Endodermal cell (in vitro differentiated cells): ENCODE results near the gene GRPEL2. TPM values are rescaled to one million over a fixed set of nuclear protein-coding genes. Genes with fewer than 3 reads are reported as not detected.

Source experiments
- DNase-seq: peaks from one replicate; pipeline ENCODE4 v3.0.0-alpha.2; 2017
- H3K27ac ChIP-seq: 2 replicates; pipeline ENCODE4 v1.5.1; 2013; ENCODE audit warnings: mild to moderate bottlenecking, low read depth, low read length, moderate library complexity
- H3K27me3 ChIP-seq: 2 replicates; pipeline ENCODE4 v1.6.1; 2013; ENCODE audit warnings: mild to moderate bottlenecking, low read length, moderate library complexity; ENCODE audit not compliant: insufficient read depth, control insufficient read depth, poor library complexity, severe bottlenecking
- H3K36me3 ChIP-seq: 2 replicates; pipeline ENCODE4 v1.7.0; 2013; ENCODE audit warnings: mild to moderate bottlenecking, low read length, moderate library complexity; ENCODE audit not compliant: control insufficient read depth, insufficient read depth
- H3K4me1 ChIP-seq: one replicate; pipeline ENCODE4 v1.7.0; 2013; ENCODE audit warnings: low read length; ENCODE audit not compliant: control insufficient read depth, insufficient read depth
- H3K4me3 ChIP-seq: 2 replicates; pipeline ENCODE4 v1.5.1; 2013; ENCODE audit warnings: mild to moderate bottlenecking, low read length, moderate library complexity
- H3K9ac ChIP-seq: 2 replicates; pipeline ENCODE4 v1.6.1; 2013; ENCODE audit warnings: mild to moderate bottlenecking, low read length, moderate library complexity; ENCODE audit not compliant: poor library complexity, severe bottlenecking; ENCODE audit errors: extremely low read depth
- H3K9me3 ChIP-seq: 2 replicates; pipeline ENCODE4 v1.6.1; 2013; ENCODE audit warnings: mild to moderate bottlenecking, low read length, moderate library complexity; ENCODE audit not compliant: control insufficient read depth
- H3K27ac Mint-ChIP-seq: 2 replicates; pipeline ENCODE4 v1.8.0; 2020; ENCODE audit warnings: mixed read lengths
- H3K27me3 Mint-ChIP-seq: 2 replicates; pipeline ENCODE4 v1.8.0; 2021; ENCODE audit warnings: mild to moderate bottlenecking, mixed read lengths; ENCODE audit not compliant: insufficient read depth
- H3K36me3 Mint-ChIP-seq: 2 replicates; pipeline ENCODE4 v1.8.0; 2020; ENCODE audit warnings: low read depth, mixed read lengths
- H3K4me1 Mint-ChIP-seq: 2 replicates; pipeline ENCODE4 v1.8.0; 2020; ENCODE audit warnings: mixed read lengths
- H3K4me3 Mint-ChIP-seq: 2 replicates; pipeline ENCODE4 v1.8.0; 2020; ENCODE audit warnings: mild to moderate bottlenecking, moderate library complexity, mixed read lengths
- H3K9me3 Mint-ChIP-seq: 2 replicates; pipeline ENCODE4 v1.8.0; 2020; ENCODE audit warnings: mild to moderate bottlenecking, mixed read lengths
- CTCF ChIP-seq: fragments of 200-600 bp; sonication (generic); conservative IDR thresholded peaks from 2 replicates; pipeline ENCODE4 v1.5.0; 2021; ENCODE audit warnings: antibody characterized with exemption, mild to moderate bottlenecking
- WGBS, 2 experiments: methylation state at CpG; one replicate each; pipeline versions ENCODE4 v1.1.5 to v1.1.7; 2013; ENCODE audit warnings: missing lambda C conversion rate in 2 of 2, mixed read lengths in 1 of 2; ENCODE audit not compliant: insufficient coverage in 1 of 2, insufficient read length in 1 of 2; 5-methylcytosine and 5-hydroxymethylcytosine counted together
- total RNA-seq, 2 donors: library from RNA; stranded (reverse); fragmentation: NEBNext Ultra II Directional in 1 of 2; extraction: Animal tissue kit (Norgen Biotek cat#: 25700) in 1 of 2; gene quantifications; 2 replicates in 1 of 2; 3 replicates in 1 of 2; pipeline ENCODE4 v1.2.1, GENCODE V29; 2021

The GRPEL2 gene
- total RNA-seq, 2 donors from 2014 or later = 26.2 to 31.6 TPM

- no peaks in the 10 kb centered on the region for H3K9me3 Mint-ChIP-seq
- Histone ChIP-seq H3K27ac (no peak overlapping the region), H3K9ac (no peak overlapping the region), H3K27me3 (peaks cover 12% of the 10 kb centered on the region), H3K4me1 (no peaks in the 10 kb centered on the region), H3K9me3 (no peaks in the 10 kb centered on the region), H3K4me3 (no peak overlapping the region), H3K36me3 (no peaks in the 10 kb centered on the region)
- peaks cover 10% of the 10 kb centered on the region for H3K27me3 Mint-ChIP-seq
- H3K4me3 Mint-ChIP-seq = no peak overlapping the region
- TF ChIP-seq CTCF = no peak
- 88 to 90% methylated on average over 7 to 11 of the region's 11 CpGs for WGBS, 2 experiments
- H3K36me3 Mint-ChIP-seq = no peaks in the 10 kb centered on the region
- no peaks in the 10 kb centered on the region for H3K4me1 Mint-ChIP-seq
- no peak overlapping the region for H3K27ac Mint-ChIP-seq
- DNase-seq = no peak
Observed at GRCh38 chr5:149298842-149299404, 46.4 kb upstream of the GRPEL2 start.

GRCh38 chr5:149299451-149300054 is 45.7 kb upstream of the GRPEL2 start:
- Mint-ChIP-seq H3K4me1 (no peaks in the 10 kb centered on the region), H3K27ac (no peak overlapping the region), H3K4me3 (no peak overlapping the region), H3K27me3 (peaks cover 10% of the 10 kb centered on the region), H3K9me3 (no peaks in the 10 kb centered on the region), H3K36me3 (no peaks in the 10 kb centered on the region)
- no peaks in the 10 kb centered on the region for H3K9me3 ChIP-seq
- TF ChIP-seq CTCF = no peak
- no peaks in the 10 kb centered on the region for H3K4me1 ChIP-seq
- no peak for DNase-seq
- no peak overlapping the region for H3K27ac ChIP-seq
- WGBS, 2 experiments = 93 to 96% methylated on average over 7 to 14 of the region's 14 CpGs
- no peak overlapping the region for H3K4me3 ChIP-seq
- peaks cover 7% of the 10 kb centered on the region for H3K27me3 ChIP-seq
- no peaks in the 10 kb centered on the region for H3K36me3 ChIP-seq
- no peak overlapping the region for H3K9ac ChIP-seq

GRCh38 chr5:149300441-149300840 is 44.9 kb upstream of the GRPEL2 start:
- Mint-ChIP-seq H3K4me1 (no peaks in the 10 kb centered on the region), H3K9me3 (no peaks in the 10 kb centered on the region), H3K4me3 (no peak overlapping the region), H3K36me3 (no peaks in the 10 kb centered on the region), H3K27me3 (peaks cover 4% of the 10 kb centered on the region), H3K27ac (no peak overlapping the region)
- H3K27me3 ChIP-seq = no peaks in the 10 kb centered on the region
- 90 to 92% methylated on average over 6 of the region's 6 CpGs for WGBS, 2 experiments
- no peak overlapping the region for H3K4me3 ChIP-seq
- H3K27ac ChIP-seq = no peak overlapping the region
- H3K36me3 ChIP-seq = no peaks in the 10 kb centered on the region
- H3K9me3 ChIP-seq = no peaks in the 10 kb centered on the region
- no peak overlapping the region for H3K9ac ChIP-seq
- TF ChIP-seq CTCF = no peak
- no peak for DNase-seq
- H3K4me1 ChIP-seq = no peaks in the 10 kb centered on the region
